HepG2 (cell line): ENCODE results near the gene LRRC45. TPM values are rescaled to one million over a fixed set of nuclear protein-coding genes. Genes with fewer than 3 reads are reported as not detected.

Experiments
- ATRX ChIP-seq: sonication (generic); formaldehyde crosslinking; IDR thresholded peaks from 2 replicates; pipeline ENCODE4 v1.4.0; 2020; ENCODE audit warnings: missing genetic modification reagents, borderline replicate concordance
- CBX1 ChIP-seq: IDR thresholded peaks from one replicate; pipeline ENCODE4 v1.6.1; 2016; ENCODE audit warnings: antibody characterized with exemption, low read depth
- HOXA5 ChIP-seq: sonication (generic); formaldehyde crosslinking; IDR thresholded peaks from 2 replicates; pipeline ENCODE4 v1.4.0; 2020; ENCODE audit warnings: missing genetic modification reagents
- KDM1A ChIP-seq: IDR thresholded peaks from 2 replicates; pipeline ENCODE4 v1.6.1; 2016; ENCODE audit warnings: missing compliant biosample characterization
- MAF1 ChIP-seq: sonication (generic); formaldehyde crosslinking; IDR thresholded peaks from 2 replicates; pipeline ENCODE4 v1.5.0; 2020; ENCODE audit warnings: missing genetic modification reagents, borderline replicate concordance
- MED13 ChIP-seq: sonication (generic); formaldehyde crosslinking; IDR thresholded peaks from 2 replicates; pipeline ENCODE4 v1.5.0; 2020; ENCODE audit warnings: missing genetic modification reagents
- SNAI1 ChIP-seq: sonication (generic); formaldehyde crosslinking; IDR thresholded peaks from 2 replicates; pipeline ENCODE4 v1.5.0; 2020; ENCODE audit warnings: mild to moderate bottlenecking, missing genetic modification reagents, borderline replicate concordance
- SRF ChIP-seq: IDR thresholded peaks from 2 replicates; pipeline ENCODE4 v1.6.1; 2011; ENCODE audit warnings: mild to moderate bottlenecking, low read depth, low read length, moderate library complexity
- TEAD3 ChIP-seq: optimal IDR thresholded peaks from 2 replicates; pipeline ENCODE3; 2016; ENCODE audit warnings: borderline replicate concordance
- ZFY ChIP-seq: sonication (generic); formaldehyde crosslinking; IDR thresholded peaks from 2 replicates; pipeline ENCODE4 v1.4.0; 2020; ENCODE audit warnings: missing genetic modification reagents
- ZNF180 ChIP-seq: sonication (generic); formaldehyde crosslinking; IDR thresholded peaks from 2 replicates; pipeline ENCODE4 v1.4.0; 2020; ENCODE audit warnings: low read depth, missing genetic modification reagents, borderline replicate concordance
- ZNF263 ChIP-seq: sonication (generic); formaldehyde crosslinking; IDR thresholded peaks from 2 replicates; pipeline ENCODE4 v1.4.0; 2020; ENCODE audit warnings: missing genetic modification reagents
- ZNF333 ChIP-seq: sonication (generic); formaldehyde crosslinking; IDR thresholded peaks from 2 replicates; pipeline ENCODE4 v1.4.0; 2020; ENCODE audit warnings: mild to moderate bottlenecking, missing genetic modification reagents, borderline replicate concordance
- ZNF761 ChIP-seq: sonication (generic); formaldehyde crosslinking; conservative IDR thresholded peaks from 2 replicates; pipeline ENCODE4 v1.4.0; 2020; ENCODE audit warnings: mild to moderate bottlenecking, missing genetic modification reagents
- ZNF83 ChIP-seq: sonication (generic); formaldehyde crosslinking; IDR thresholded peaks from 2 replicates; pipeline ENCODE4 v1.4.0; 2020; ENCODE audit warnings: missing genetic modification reagents, mild to moderate bottlenecking, borderline replicate concordance
- ZSCAN30 ChIP-seq: sonication (generic); formaldehyde crosslinking; IDR thresholded peaks from 2 replicates; pipeline ENCODE4 v1.5.0; 2020; ENCODE audit warnings: mild to moderate bottlenecking, missing genetic modification reagents
- polyA plus RNA-seq, 8 experiments: library from polyadenylated mRNA; depleted of rRNA in 3 of 8; stranded (reverse) in 7 of 8; unstranded in 1 of 8; fragments of >200 nt; fragmentation: Illumina TruSeq in 4 of 8; extraction: Trizol in 4 of 8; gene quantifications; 2 replicates each; pipeline versions ENCODE4 v1.2.1 to v1.2.3, GENCODE V29; 2011 to 2016; ENCODE audit warnings: low read depth in 4 of 8, missing spikeins in 1 of 8, mixed read lengths in 1 of 8; ENCODE audit not compliant: insufficient read depth in 1 of 8
- total RNA-seq, 5 experiments: library from RNA; depleted of rRNA; stranded (reverse); fragments of >200 nt; fragmentation: Illumina TruSeq; extraction: Trizol; gene quantifications; 2 replicates each; pipeline ENCODE4 v1.2.3, GENCODE V29; 2016; ENCODE audit warnings: low read depth in 1 of 5
- TF ChIP-seq, protein P1 (sequence below): sonication (generic); formaldehyde crosslinking; IDR thresholded peaks from 2 replicates; pipeline ENCODE4 v1.5.1; 2020; ENCODE audit warnings: mild to moderate bottlenecking, missing genetic modification reagents, borderline replicate concordance
- TF ChIP-seq, protein P2 (sequence below): sonication (generic); formaldehyde crosslinking; IDR thresholded peaks from 2 replicates; pipeline ENCODE4 v1.8.0; 2023; ENCODE audit warnings: mild to moderate bottlenecking, missing genetic modification reagents
- TF ChIP-seq, protein P3 (sequence below): fragments of 450-650 bp; IDR thresholded peaks from 2 replicates; pipeline ENCODE4 v1.6.1; 2017
- TF ChIP-seq, protein P4 (sequence below): sonication (generic); formaldehyde crosslinking; IDR thresholded peaks from 2 replicates; pipeline ENCODE4 v1.4.0; 2020; ENCODE audit warnings: mild to moderate bottlenecking, missing genetic modification reagents
- TF ChIP-seq, protein P5 (sequence below): sonication (generic); formaldehyde crosslinking; IDR thresholded peaks from 2 replicates; pipeline ENCODE4 v1.4.0; 2020; ENCODE audit warnings: mild to moderate bottlenecking, missing genetic modification reagents

The LRRC45 gene
- total and polyA plus RNA-seq, 2 of the 13 experiments (the other 11 are each of a cell fraction or from before 2014, with no cell fraction given): 11.6 to 48.1 TPM

DNA sequence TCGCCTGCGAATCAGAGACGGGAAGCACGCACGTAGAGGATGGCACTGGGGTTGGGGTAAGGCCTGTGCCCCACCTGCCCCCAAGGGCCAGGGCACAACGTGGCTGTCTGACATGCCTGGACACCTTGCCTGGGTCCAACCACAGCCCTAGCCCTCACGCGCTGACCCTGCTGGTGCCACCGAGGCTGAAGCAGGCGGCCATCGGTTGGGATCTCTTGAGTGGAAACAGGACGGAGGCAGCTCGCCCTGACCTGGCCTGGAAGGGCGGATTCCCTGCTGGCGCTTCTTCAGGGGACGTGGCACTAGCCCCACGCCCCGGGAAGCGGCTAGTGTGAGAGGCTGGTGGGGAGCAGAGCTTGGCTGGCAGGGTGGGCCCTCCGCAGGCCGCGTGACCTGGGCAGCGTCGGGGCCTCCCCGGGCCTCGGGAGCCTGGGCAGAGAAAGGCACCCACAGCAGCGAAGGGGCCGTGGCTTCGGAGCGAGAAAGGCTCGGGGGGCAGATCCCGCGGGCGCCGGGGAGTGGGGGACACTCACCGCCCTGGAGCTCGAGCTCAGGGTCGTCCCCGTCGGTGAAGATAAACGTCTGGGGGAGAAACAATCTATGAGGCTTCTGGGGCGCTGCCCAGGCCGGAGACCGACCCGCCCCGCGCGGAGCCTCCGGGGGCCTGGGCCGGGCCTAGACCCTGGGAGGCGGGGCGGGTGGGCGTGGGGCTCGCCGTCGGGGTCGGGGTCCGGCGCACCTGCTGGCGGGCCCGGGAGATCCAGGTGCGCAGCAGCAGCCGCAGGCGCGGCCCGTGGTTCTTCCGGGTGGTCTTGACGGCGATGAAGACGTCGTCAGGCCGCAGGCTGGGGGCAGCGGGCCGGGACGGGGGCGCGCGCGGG, 27.9 kb downstream of the LRRC45 start (continued):
- TF ChIP-seq, protein P1, sequence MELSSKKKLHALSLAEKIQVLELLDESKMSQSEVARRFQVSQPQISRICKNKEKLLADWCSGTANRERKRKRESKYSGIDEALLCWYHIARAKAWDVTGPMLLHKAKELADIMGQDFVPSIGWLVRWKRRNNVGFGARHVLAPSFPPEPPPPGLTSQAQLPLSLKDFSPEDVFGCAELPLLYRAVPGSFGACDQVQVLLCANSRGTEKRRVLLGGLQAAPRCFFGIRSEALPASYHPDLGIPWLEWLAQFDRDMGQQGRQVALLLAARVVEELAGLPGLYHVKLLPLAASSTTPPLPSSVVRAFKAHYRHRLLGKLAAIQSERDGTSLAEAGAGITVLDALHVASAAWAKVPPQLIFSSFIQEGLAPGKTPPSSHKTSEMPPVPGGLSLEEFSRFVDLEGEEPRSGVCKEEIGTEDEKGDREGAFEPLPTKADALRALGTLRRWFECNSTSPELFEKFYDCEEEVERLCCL: 0 out of 2 replicates have a peak, but pooled peaks have one; percentile 45
- TF ChIP-seq ZNF180 (CRISPR knock-in tag) (no peak), ZNF83 (no peak; the same call in 1 of the 2 replicates), TEAD3 (CRISPR knock-in tag) (peak; percentile 31), KDM1A (CRISPR knock-in tag) (no peak), ATRX (CRISPR knock-in tag) (no peak), ZNF263 (CRISPR knock-in tag) (no peak), CBX1 (no peak), SRF (no peak), SNAI1 (CRISPR knock-in tag) (0 out of 2 replicates have a peak, but pooled peaks have one; percentile 28), HOXA5 (CRISPR knock-in tag) (peak; percentile 53; the same call in 1 of the 2 replicates), ZNF333 (0 out of 2 replicates have a peak, but pooled peaks have one; percentile 52), ZFY (peak; percentile 69), ZNF761 (CRISPR knock-in tag) (no peak), MAF1 (0 out of 2 replicates have a peak, but pooled peaks have one; percentile 19), ZSCAN30 (CRISPR knock-in tag) (no peak), MED13 (CRISPR knock-in tag) (no peak)
- TF ChIP-seq, protein P2, sequence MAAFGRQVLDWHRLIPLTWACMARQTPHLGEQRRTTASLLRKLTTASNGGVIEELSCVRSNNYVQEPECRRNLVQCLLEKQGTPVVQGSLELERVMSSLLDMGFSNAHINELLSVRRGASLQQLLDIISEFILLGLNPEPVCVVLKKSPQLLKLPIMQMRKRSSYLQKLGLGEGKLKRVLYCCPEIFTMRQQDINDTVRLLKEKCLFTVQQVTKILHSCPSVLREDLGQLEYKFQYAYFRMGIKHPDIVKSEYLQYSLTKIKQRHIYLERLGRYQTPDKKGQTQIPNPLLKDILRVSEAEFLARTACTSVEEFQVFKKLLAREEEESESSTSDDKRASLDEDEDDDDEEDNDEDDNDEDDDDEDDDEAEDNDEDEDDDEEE (CRISPR knock-in tag): 0 out of 2 replicates have a peak, but pooled peaks have one; percentile 56
- TF ChIP-seq, protein P3, sequence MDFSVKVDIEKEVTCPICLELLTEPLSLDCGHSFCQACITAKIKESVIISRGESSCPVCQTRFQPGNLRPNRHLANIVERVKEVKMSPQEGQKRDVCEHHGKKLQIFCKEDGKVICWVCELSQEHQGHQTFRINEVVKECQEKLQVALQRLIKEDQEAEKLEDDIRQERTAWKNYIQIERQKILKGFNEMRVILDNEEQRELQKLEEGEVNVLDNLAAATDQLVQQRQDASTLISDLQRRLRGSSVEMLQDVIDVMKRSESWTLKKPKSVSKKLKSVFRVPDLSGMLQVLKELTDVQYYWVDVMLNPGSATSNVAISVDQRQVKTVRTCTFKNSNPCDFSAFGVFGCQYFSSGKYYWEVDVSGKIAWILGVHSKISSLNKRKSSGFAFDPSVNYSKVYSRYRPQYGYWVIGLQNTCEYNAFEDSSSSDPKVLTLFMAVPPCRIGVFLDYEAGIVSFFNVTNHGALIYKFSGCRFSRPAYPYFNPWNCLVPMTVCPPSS: no peak
- TF ChIP-seq, protein P4, sequence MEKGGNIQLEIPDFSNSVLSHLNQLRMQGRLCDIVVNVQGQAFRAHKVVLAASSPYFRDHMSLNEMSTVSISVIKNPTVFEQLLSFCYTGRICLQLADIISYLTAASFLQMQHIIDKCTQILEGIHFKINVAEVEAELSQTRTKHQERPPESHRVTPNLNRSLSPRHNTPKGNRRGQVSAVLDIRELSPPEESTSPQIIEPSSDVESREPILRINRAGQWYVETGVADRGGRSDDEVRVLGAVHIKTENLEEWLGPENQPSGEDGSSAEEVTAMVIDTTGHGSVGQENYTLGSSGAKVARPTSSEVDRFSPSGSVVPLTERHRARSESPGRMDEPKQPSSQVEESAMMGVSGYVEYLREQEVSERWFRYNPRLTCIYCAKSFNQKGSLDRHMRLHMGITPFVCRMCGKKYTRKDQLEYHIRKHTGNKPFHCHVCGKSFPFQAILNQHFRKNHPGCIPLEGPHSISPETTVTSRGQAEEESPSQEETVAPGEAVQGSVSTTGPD (CRISPR knock-in tag): no peak
- TF ChIP-seq, protein P5, sequence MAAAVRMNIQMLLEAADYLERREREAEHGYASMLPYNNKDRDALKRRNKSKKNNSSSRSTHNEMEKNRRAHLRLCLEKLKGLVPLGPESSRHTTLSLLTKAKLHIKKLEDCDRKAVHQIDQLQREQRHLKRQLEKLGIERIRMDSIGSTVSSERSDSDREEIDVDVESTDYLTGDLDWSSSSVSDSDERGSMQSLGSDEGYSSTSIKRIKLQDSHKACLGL (CRISPR knock-in tag): 0 out of 2 replicates have a peak, but pooled peaks have one; percentile 43
